HG03060 (cell line): Measurements from ENCODE around the gene S100A14.

Experiments
- ATAC-seq: cut with Tn5 transposase; IDR thresholded peaks from one replicate; pipeline ENCODE4 v1.9.1; 2021; ENCODE audit warnings: low read depth, moderate number of reproducible peaks; ENCODE audit not compliant: unreplicated experiment

Gene S100A14

GRCh38 chr1:153567621-153568366, 48.3 kb downstream of the S100A14 start:
- no peak for ATAC-seq

GRCh38 chr1:153566414-153567371, 49.4 kb downstream of the S100A14 start:
- no peak for ATAC-seq

DNA sequence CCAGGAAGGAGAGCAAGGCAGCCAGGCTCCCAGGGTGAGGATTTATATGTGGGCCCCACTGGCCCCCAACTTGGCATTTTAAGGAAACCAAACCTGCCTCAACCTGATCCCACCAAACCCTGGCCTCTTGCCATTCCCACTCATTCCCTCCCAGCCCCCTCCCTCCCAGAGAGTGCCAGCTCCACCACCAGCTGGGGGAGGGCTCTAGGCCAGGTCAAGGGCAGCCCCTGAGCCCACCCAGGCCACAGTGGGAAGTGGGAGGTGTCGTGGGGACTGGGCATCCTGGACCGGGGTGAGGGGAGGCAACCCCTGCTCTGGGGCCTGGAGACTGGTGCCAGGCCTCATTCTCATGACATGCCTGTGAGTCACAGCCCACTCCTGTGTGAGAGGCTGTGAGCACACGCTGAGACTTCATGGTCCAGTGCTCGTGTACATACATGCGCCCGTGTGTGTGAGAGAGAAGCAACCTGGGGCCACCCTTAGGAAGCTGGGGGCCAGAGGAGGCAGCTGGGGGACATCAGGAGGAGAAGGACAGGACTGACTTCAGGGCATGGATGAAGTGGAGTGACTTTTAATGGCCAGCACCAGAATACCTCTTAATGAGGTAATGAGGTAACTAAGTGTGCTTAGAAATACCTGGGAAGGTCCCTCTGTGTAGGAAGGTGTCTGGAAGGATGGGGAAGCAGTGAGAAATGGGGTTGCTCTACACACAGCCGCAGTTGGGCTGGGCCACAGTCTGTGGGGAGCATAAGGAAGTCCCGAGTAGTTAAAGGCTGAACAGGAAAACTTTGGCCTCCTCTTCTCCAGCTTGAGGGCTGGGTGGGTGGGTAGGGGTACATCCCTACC, 50.4 kb downstream of the S100A14 start, which contains the start of gene S100A2:
S100A2 (minus strand) TSS at position 316 of the 846 bp plus-strand sequence. CDS start 1,967 bp downstream, outside the sequence.
- ATAC-seq = no peak
